ENCODE measurements around the gene HMG20B.

HMG20B gene

DNA sequence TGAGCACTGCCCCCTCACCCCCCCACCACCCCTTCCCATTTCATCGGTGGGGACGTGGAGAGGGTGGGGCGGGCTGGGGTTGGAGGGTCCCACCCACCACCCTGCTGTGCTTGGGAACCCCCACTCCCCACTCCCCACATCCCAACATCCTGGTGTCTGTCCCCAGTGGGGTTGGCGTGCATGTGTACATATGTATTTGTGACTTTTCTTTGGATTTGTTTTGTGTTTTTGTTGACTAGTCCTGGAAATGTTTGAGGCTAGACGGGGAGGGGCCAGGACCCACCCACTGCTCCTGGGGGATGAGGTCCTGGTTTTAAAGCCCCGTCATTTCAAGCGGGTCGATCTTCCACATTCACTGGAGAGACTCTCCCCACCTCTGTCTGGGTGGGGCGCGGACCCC is 36.8 kb upstream of the HMG20B start:
- CTCF ChIA-PET: interaction anchor here (1.0 to 2.7 kb wide), 2 partner anchors 10 to 12 kb away, joined by 3 to 22 read pairs; no protein-coding TSS in a partner anchor
- TF ChIP-seq, protein P1, sequence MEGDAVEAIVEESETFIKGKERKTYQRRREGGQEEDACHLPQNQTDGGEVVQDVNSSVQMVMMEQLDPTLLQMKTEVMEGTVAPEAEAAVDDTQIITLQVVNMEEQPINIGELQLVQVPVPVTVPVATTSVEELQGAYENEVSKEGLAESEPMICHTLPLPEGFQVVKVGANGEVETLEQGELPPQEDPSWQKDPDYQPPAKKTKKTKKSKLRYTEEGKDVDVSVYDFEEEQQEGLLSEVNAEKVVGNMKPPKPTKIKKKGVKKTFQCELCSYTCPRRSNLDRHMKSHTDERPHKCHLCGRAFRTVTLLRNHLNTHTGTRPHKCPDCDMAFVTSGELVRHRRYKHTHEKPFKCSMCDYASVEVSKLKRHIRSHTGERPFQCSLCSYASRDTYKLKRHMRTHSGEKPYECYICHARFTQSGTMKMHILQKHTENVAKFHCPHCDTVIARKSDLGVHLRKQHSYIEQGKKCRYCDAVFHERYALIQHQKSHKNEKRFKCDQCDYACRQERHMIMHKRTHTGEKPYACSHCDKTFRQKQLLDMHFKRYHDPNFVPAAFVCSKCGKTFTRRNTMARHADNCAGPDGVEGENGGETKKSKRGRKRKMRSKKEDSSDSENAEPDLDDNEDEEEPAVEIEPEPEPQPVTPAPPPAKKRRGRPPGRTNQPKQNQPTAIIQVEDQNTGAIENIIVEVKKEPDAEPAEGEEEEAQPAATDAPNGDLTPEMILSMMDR (IDR thresholded peaks at IDR 0.05; ENCODE audit: insufficient read depth, low read length, missing control alignments): no peak
- H3K4me3 ChIP-seq (ENCODE audit: low read depth, low read length): no peak overlapping the region
- POLR2A ChIA-PET: no interaction called here
- DNase-seq (ENCODE audit: low read depth, low spot score): no peak

DNA sequence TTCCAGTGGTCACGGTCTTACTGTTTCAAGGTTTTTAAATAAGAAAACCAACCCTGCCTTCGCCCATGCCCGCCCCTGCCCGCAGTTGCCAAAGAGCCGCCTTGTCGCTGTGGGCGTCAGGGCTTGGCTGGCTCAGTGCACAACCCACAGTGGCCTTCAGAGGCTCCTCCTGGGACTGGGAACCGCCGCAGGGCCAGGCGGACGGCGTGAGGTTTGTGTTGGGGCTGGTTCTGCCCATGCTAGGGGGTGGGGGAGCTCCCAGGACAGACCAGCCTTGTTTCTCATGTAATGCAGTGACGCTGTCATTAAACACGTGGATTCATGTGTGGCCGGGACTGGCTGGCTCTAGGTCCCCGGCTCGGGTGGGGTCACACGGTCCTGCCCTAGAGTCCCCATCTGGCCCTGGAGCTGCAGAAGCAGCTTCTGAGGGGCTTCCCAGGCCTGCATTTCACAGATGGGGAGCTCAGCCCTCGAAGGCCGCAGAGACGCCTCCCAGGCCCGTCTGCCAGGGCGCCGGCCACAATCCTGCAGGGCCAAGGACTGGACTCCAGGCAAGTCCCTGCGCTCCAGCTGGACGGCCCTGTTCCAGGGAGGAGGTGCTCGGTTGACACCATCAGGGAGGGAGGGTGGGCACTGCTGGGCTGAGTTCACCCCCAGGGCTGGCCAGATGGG is 36.2 kb upstream of the HMG20B start:
- ChIA-PET CTCF (interaction anchor here (1.0 to 2.7 kb wide), 2 partner anchors 9 to 12 kb away, joined by 3 to 22 read pairs; no protein-coding TSS in a partner anchor), POLR2A (no interaction called here)
- TF ChIP-seq, protein P1 (IDR thresholded peaks at IDR 0.05; ENCODE audit: insufficient read depth, low read length, missing control alignments): no peak
- H3K4me3 ChIP-seq (ENCODE audit: low read depth, low read length): no peak overlapping the region
- DNase-seq (ENCODE audit: low read depth, low spot score): no peak

DNA sequence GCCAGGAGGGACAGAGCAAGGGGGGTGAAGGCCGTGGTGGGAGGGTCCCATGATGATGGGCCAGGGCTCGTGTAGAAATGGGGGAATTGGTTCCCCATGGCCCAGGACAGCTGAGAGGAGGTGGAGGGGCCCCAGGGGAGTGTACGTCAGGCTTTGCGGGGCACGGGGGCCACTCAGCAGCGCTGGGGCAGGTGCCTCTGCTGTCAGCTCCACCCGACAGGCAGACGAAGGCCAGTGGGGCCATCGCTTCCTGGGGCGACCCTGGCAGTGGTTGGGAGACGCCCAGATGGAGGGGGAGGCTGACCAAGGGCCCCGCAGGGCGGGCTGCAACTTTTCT is 35.7 kb upstream of the HMG20B start:
- ChIA-PET CTCF (interaction anchor here (2.7 kb wide), 1 partner anchor 9 kb away, joined by 22 read pairs; no protein-coding TSS in a partner anchor), POLR2A (no interaction called here)
- no peak for DNase-seq (ENCODE audit: low read depth, low spot score)

DNA sequence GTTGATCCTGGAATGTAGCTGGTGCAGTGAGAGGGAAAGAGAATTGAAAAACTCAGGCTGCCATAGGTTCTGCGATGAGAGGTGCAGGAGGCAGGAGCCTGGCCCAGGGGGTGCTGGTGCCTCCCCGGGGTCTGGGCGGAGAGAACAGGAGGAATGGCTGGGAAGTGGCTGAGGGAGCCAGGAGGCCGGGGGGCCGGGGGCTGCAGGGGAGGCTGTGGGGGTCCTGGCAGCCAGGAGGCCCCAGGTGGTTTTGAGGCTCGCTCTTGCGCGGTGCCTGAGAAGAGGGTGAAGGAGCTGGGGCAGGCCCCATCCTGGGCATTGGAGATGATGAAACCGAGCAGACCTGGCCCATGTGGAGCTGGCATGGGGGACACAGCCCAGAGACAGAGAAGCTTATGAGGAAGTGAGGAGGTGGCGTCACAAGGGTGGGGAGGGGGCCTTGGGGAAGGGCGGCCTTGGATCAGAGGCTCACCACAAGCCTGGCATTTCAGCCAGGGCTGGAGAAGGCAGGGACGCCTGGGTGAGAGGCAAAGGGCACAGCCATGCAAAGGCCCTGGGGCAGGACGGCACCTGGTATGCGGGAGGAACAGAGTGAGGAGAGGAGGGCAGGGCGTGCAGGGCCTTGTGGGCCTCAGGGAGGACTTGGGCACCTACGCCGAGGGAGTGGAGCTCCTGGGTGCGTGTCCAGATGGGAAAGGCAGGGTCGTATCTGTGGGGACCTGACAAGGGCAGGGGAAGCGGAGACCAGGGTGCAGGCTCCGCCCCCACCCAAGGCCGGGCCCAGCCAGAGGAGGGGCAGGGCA is 35.1 kb upstream of the HMG20B start:
- DNase-seq (ENCODE audit: low read depth, low spot score): no peak

More for the DNA sequence above, 35.7 kb upstream of the HMG20B start:
- TF ChIP-seq, protein P1 (IDR thresholded peaks at IDR 0.05; ENCODE audit: insufficient read depth, low read length, missing control alignments): no peak
- no peak overlapping the region for H3K4me3 ChIP-seq (ENCODE audit: low read depth, low read length)

DNA sequence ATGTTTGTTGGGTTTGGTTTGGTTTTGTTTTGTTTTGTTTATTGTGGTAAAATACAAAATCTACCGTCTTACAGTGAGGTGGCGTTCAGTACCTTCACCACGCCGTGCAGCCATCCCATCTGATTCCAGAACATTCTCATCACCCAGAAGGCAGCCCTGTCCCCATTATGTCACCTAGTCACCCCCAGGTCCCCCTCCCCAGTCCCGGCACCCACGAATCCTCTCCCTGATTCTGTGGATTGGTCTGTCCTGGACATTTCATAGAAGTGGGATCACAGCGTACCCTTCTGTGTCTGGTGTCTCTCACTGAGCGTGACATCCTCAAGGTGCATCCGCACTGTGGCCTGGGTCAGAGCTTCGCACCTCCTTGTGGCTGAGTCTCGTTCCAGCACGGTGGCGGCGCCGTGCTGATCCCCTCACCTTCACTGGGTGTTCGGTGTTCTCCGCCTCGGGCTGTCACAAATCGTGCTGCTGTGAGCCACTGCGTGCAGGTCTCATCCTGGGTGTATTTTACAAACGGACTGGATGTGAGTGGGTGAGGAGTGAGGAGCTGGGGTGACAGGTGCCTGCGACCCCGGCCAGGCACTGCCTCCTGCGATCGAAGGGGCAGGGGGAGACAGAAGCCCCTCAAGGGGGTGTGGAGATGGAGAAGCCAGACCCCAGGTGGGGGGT is 34.4 kb upstream of the HMG20B start:
- no peak overlapping the region for H3K4me3 ChIP-seq (ENCODE audit: low read depth, low read length)
- CTCF ChIA-PET: interaction anchor here (1.7 kb wide), 1 partner anchor 80 kb away, joined by 3 read pairs; no protein-coding TSS in a partner anchor
- POLR2A ChIA-PET: no interaction called here
- no peak for DNase-seq (ENCODE audit: low read depth, low spot score)
- TF ChIP-seq, protein P1 (IDR thresholded peaks at IDR 0.05; ENCODE audit: insufficient read depth, low read length, missing control alignments): no peak

More for the DNA sequence above, 35.1 kb upstream of the HMG20B start:
- ChIA-PET CTCF (interaction anchor here (1.7 to 2.7 kb wide), 2 partner anchors 8 to 81 kb away, joined by 3 to 22 read pairs; no protein-coding TSS in a partner anchor), POLR2A (no interaction called here)
- H3K4me3 ChIP-seq (ENCODE audit: low read depth, low read length): no peak overlapping the region
- TF ChIP-seq, protein P1 (IDR thresholded peaks at IDR 0.05; ENCODE audit: insufficient read depth, low read length, missing control alignments): no peak
